COLO668 (cell line): ENCODE data around the gene ZNF862.
"Not testable (repeated sequence)": the region's sequence is repeated elsewhere in the genome, so short reads cannot be mapped to it uniquely, and the experiment has no call there.

Experiments used
- DNase-seq: peaks from one replicate; lab custom pipeline; 2025; ENCODE audit not compliant: unreplicated experiment; lab: John Stamatoyannopoulos, UW

Gene ZNF862

GRCh38 chr7:149879766-149880637 is 41.8 kb downstream of the ZNF862 start:
- DNase-seq = no peak

- no peak for DNase-seq
Observed at GRCh38 chr7:149880638-149881311, 42.6 kb downstream of the ZNF862 start.

GRCh38 chr7:149881328-149882247 is 43.4 kb downstream of the ZNF862 start:
- DNase-seq = no peak

- DNase-seq = no peak
Observed at GRCh38 chr7:149882248-149883047, 44.3 kb downstream of the ZNF862 start.

GRCh38 chr7:149883048-149883438 is 44.9 kb downstream of the ZNF862 start:
- DNase-seq = no peak

GRCh38 chr7:149883452-149883861 is 45.3 kb downstream of the ZNF862 start:
- DNase-seq = peak; percentile 35

- no peak for DNase-seq
Observed at GRCh38 chr7:149884016-149884415, 45.8 kb downstream of the ZNF862 start.

GRCh38 chr7:149884541-149884940 is 46.4 kb downstream of the ZNF862 start:
- no peak for DNase-seq

- DNase-seq = no peak
Observed at GRCh38 chr7:149885191-149886017, 47.2 kb downstream of the ZNF862 start.

GRCh38 chr7:149886018-149886415 is 47.8 kb downstream of the ZNF862 start:
- DNase-seq = no peak

- no peak for DNase-seq
Observed at GRCh38 chr7:149887311-149887710, 49.1 kb downstream of the ZNF862 start.

- not testable (repeated sequence) for DNase-seq
Observed at GRCh38 chr7:149890715-149891114, 52.5 kb downstream of the ZNF862 start.

- DNase-seq = not testable (repeated sequence)
Observed at GRCh38 chr7:149894957-149895356, 56.8 kb downstream of the ZNF862 start.

- not testable (repeated sequence) for DNase-seq
Observed at GRCh38 chr7:149907776-149908376, 69.7 kb downstream of the ZNF862 start.

GRCh38 chr7:149910219-149910618 is 72.0 kb downstream of the ZNF862 start:
- DNase-seq = not testable (repeated sequence)

- DNase-seq = not testable (repeated sequence)
Observed at GRCh38 chr7:149912126-149912525, 74.0 kb downstream of the ZNF862 start.
